ENCODE data around the gene CERS4. TPM values are rescaled to one million over a fixed set of nuclear protein-coding genes. Genes with fewer than 3 reads are reported as not detected.

Gene CERS4
- total RNA-seq, 1 experiment from 2014 or later = 11.6 TPM

DNA sequence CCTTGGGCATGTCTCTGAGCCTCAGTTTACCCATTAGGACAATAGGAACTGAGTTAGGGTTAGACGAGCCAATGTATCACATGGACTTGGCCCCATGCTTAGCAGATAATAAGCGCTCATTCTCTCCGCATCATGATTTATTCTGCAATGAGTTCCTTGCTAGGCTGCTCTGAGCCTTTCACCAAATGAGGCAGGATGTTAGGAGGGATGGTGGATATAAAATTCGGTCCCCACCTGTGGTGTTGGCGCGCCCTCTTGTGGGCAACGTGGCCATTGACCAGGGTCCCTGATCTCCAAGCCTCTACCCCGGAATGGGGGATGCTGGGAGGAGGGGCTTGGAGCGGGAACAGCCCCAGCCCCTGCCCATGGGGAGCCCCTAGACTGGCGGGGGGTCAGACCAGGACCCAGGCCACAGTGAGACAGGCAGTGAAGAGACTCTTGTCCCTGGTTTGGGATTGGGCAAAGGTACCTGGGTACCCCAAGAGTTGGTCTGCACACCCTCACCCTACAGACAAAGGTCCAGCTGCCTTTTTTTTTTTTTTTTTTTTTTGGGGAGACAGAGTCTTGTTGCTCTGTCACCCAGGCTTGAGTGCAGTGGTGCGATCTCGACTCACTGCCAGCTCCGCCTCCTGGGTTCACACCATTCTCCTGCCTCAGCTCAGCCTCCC lies 43.9 kb downstream of the CERS4 start:
- H3K27me3 ChIP-seq (ENCODE audit: control insufficient read depth, insufficient read depth, low read length) = no peaks in the 10 kb centered on the region
- DNase-seq (ENCODE audit: low read depth, low spot score) (peak; percentile 46), ATAC-seq (peak; percentile 94)
- intact Hi-C loops (cut with micrococcal nuclease; ENCODE audit: unreplicated experiment) = loop anchor here (1.0 kb wide), 2 partner anchors 95 to 309 kb away; no protein-coding TSS in a partner anchor
- in situ Hi-C loops (cut with HindIII; ENCODE audit: low pct_unique_long_range_greater_than_20kb, low sequenced_read_pairs) = no loop called here
- H3K9me3 ChIP-seq (ENCODE audit: control insufficient read depth, insufficient read depth, low read depth, low read length) = no peaks in the 10 kb centered on the region
- no peak overlapping the region for H3K27ac ChIP-seq (ENCODE audit: low read length)
- no TSS peak for BruUV-seq (replicated peaks)
- no peaks in the 10 kb centered on the region for H3K36me3 ChIP-seq (ENCODE audit: control insufficient read depth, insufficient read depth, low read length)
- no peak for TF ChIP-seq TCF7L2 (IDR thresholded peaks at IDR 0.05; ENCODE audit: low read depth, low read length)
- TF ChIP-seq, protein P1, sequence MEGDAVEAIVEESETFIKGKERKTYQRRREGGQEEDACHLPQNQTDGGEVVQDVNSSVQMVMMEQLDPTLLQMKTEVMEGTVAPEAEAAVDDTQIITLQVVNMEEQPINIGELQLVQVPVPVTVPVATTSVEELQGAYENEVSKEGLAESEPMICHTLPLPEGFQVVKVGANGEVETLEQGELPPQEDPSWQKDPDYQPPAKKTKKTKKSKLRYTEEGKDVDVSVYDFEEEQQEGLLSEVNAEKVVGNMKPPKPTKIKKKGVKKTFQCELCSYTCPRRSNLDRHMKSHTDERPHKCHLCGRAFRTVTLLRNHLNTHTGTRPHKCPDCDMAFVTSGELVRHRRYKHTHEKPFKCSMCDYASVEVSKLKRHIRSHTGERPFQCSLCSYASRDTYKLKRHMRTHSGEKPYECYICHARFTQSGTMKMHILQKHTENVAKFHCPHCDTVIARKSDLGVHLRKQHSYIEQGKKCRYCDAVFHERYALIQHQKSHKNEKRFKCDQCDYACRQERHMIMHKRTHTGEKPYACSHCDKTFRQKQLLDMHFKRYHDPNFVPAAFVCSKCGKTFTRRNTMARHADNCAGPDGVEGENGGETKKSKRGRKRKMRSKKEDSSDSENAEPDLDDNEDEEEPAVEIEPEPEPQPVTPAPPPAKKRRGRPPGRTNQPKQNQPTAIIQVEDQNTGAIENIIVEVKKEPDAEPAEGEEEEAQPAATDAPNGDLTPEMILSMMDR (IDR thresholded peaks at IDR 0.05) = peak; percentile 87
- ChIA-PET CTCF (interaction anchor here (0.7 kb wide), 1 partner anchor 95 kb away, joined by 6 read pairs; no protein-coding TSS in a partner anchor), POLR2A (interaction anchor here (0.6 kb wide), 3 partner anchors 10 to 333 kb away, joined by 3 to 4 read pairs (median 4); no protein-coding TSS in a partner anchor)
- no peak overlapping the region for H3K4me3 ChIP-seq (ENCODE audit: low read depth in 2 of 2, low read length in 2 of 2)
- H3K4me1 ChIP-seq (ENCODE audit: control insufficient read depth, insufficient read depth, low read length) = no peaks in the 10 kb centered on the region

DNA sequence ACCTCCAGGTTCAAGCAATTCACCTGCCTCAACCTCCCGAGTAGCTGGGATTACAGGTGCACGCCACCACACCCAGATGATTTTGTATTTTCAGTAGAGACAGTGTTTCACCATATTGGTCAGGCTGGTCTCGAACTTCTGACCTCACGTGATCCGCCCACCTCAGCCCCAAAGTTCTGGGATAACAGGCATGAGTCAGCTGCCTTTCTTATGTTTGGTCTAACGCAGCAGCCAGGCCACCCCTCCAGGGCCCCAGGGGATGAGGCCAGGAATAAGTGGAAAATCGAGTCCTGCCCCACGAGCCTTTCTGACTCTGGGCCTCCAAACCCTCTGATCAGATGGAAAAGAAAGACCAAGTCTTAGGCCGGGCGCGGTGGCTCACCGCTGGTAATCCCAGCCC lies 44.5 kb downstream of the CERS4 start:
- in situ Hi-C loops (cut with HindIII; ENCODE audit: low pct_unique_long_range_greater_than_20kb, low sequenced_read_pairs) (no loop called here), intact Hi-C loops (cut with micrococcal nuclease; ENCODE audit: unreplicated experiment) (loop anchor here (1.0 kb wide), 2 partner anchors 95 to 309 kb away; no protein-coding TSS in a partner anchor)
- ATAC-seq (no peak), DNase-seq (ENCODE audit: low read depth, low spot score) (no peak)
- Histone ChIP-seq H3K4me1 (ENCODE audit: control insufficient read depth, insufficient read depth, low read length) (no peaks in the 10 kb centered on the region), H3K4me3 (ENCODE audit: low read depth in 2 of 2, low read length in 2 of 2) (no peak overlapping the region), H3K27ac (ENCODE audit: low read length) (no peak overlapping the region), H3K9me3 (ENCODE audit: control insufficient read depth, insufficient read depth, low read depth, low read length) (no peaks in the 10 kb centered on the region), H3K36me3 (ENCODE audit: control insufficient read depth, insufficient read depth, low read length) (no peaks in the 10 kb centered on the region), H3K27me3 (ENCODE audit: control insufficient read depth, insufficient read depth, low read length) (no peaks in the 10 kb centered on the region)
- CTCF ChIA-PET = interaction anchor here (0.7 kb wide), 1 partner anchor 95 kb away, joined by 6 read pairs; no protein-coding TSS in a partner anchor
- POLR2A ChIA-PET = no interaction called here
- BruUV-seq (replicated peaks) = no TSS peak
- TF ChIP-seq, protein P2, sequence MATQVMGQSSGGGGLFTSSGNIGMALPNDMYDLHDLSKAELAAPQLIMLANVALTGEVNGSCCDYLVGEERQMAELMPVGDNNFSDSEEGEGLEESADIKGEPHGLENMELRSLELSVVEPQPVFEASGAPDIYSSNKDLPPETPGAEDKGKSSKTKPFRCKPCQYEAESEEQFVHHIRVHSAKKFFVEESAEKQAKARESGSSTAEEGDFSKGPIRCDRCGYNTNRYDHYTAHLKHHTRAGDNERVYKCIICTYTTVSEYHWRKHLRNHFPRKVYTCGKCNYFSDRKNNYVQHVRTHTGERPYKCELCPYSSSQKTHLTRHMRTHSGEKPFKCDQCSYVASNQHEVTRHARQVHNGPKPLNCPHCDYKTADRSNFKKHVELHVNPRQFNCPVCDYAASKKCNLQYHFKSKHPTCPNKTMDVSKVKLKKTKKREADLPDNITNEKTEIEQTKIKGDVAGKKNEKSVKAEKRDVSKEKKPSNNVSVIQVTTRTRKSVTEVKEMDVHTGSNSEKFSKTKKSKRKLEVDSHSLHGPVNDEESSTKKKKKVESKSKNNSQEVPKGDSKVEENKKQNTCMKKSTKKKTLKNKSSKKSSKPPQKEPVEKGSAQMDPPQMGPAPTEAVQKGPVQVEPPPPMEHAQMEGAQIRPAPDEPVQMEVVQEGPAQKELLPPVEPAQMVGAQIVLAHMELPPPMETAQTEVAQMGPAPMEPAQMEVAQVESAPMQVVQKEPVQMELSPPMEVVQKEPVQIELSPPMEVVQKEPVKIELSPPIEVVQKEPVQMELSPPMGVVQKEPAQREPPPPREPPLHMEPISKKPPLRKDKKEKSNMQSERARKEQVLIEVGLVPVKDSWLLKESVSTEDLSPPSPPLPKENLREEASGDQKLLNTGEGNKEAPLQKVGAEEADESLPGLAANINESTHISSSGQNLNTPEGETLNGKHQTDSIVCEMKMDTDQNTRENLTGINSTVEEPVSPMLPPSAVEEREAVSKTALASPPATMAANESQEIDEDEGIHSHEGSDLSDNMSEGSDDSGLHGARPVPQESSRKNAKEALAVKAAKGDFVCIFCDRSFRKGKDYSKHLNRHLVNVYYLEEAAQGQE (IDR thresholded peaks at IDR 0.05; ENCODE audit: insufficient read depth in 1 of 2, low read depth in 2 of 2, low read length in 1 of 2) = no peak
- TF ChIP-seq POLR2AphosphoS5 (IDR thresholded peaks at IDR 0.05; ENCODE audit: low read depth, low read length) (no peak), TCF7L2 (IDR thresholded peaks at IDR 0.05; ENCODE audit: low read depth, low read length) (no peak), SIN3A (IDR thresholded peaks at IDR 0.05; ENCODE audit: borderline replicate concordance, insufficient read depth, low read depth, low read length) (no peak)
- TF ChIP-seq, protein P1 (IDR thresholded peaks at IDR 0.05) = no peak
